Measurements from ENCODE around the gene FRRS1L.

- TF ChIP-seq CTCF (IDR thresholded peaks at IDR 0.05) (no peak), POLR2A (IDR thresholded peaks at IDR 0.05) (no peak)
Measured at GRCh38 chr9:109198736-109199382, 31.8 kb upstream of the FRRS1L start.
